BJ (cell line): ENCODE measurements around the gene TLR6. TPM values are rescaled to one million over a fixed set of nuclear protein-coding genes. Genes with fewer than 3 reads are reported as not detected.
"Not testable (repeated sequence)": the region's sequence is repeated elsewhere in the genome, so short reads cannot be mapped to it uniquely, and the experiment has no call there.

Experiments used
- CTCF ChIA-PET: fragments of 350-600 bp; formaldehyde crosslinking; extraction: SDS; loops from one replicate; lab custom pipeline; 2021; ENCODE audit warnings: antibody characterized with exemption, inconsistent platforms; lab: Yijun Ruan, JAX
- POLR2A ChIA-PET: fragments of 300-600 bp; sonication (Branson Sonifier 250); formaldehyde crosslinking; extraction: SDS; loops from one replicate; lab custom pipeline; 2021; ENCODE audit warnings: antibody characterized with exemption; lab: Charles Lee
- DNase-seq: peaks from one replicate; pipeline ENCODE4 v3.0.0-alpha.2; 2011; ENCODE audit warnings: low read depth
- H3K27me3 ChIP-seq: 2 replicates; pipeline ENCODE4 v1.6.0; 2011; ENCODE audit warnings: low read length; ENCODE audit not compliant: control insufficient read depth, insufficient read depth
- H3K36me3 ChIP-seq: 2 replicates; pipeline ENCODE4 v1.5.1; 2011; ENCODE audit warnings: low read length; ENCODE audit not compliant: control insufficient read depth, insufficient read depth
- H3K4me3 ChIP-seq: 2 replicates; pipeline ENCODE4 v1.5.1; 2011; ENCODE audit warnings: low read depth, mild to moderate bottlenecking, control low read depth, low read length
- polyA plus RNA-seq: library from polyadenylated mRNA; depleted of rRNA; stranded (reverse); fragments of >200 nt; gene quantifications from 2 replicates; pipeline ENCODE4 v1.2.3, GENCODE V29; 2011
- TF ChIP-seq, protein P1 (sequence below): IDR thresholded peaks from 2 replicates; pipeline ENCODE4 v1.5.1; 2011; ENCODE audit warnings: low read depth, mild to moderate bottlenecking, control low read depth, inconsistent platforms, low read length, moderate library complexity; ENCODE audit not compliant: insufficient read depth

TLR6 gene
- polyA plus RNA-seq, 1 experiment = 0.27 TPM

DNA sequence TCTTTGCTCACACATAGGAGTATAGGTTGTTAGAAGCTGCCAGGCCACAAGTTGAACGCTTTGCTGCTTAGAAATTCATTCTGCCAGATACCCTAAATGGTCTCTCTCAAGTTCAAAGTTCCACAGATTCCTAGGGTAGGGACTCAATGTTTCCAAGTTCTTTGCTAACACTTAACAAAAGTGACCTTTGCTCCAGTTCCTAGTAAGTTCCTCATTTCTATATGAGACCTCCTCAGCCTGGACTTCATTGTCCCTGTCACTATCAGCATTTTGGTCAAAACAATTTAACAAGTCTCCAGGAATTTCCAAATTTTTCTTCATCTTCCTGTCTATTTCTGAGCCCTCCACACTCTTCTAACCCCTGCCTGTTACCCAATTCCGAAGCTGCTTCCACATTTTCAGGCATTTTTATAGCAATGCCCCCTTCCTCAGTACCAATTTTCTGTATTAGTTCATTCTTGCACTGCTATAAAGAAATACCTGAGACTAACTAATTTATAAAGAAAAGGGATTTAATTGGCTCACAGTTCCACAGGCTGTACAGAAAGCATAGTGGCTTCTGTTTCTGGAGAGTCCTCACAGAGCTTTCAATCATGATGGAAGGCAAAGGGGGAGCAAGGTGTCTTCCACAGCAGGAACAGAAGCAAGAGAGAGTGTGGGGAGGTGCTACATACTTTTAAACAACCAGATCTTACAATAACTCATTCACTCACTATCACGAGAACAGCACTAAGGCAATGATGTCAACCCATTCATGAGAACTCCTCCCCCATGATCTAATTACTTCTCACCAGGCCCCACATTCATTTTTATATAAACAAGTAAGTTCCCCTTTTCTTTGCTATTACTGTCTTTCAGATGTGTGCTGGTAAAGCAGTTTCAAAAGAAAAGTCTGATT, 40.5 kb downstream of the TLR6 start:
- TF ChIP-seq, protein P1, sequence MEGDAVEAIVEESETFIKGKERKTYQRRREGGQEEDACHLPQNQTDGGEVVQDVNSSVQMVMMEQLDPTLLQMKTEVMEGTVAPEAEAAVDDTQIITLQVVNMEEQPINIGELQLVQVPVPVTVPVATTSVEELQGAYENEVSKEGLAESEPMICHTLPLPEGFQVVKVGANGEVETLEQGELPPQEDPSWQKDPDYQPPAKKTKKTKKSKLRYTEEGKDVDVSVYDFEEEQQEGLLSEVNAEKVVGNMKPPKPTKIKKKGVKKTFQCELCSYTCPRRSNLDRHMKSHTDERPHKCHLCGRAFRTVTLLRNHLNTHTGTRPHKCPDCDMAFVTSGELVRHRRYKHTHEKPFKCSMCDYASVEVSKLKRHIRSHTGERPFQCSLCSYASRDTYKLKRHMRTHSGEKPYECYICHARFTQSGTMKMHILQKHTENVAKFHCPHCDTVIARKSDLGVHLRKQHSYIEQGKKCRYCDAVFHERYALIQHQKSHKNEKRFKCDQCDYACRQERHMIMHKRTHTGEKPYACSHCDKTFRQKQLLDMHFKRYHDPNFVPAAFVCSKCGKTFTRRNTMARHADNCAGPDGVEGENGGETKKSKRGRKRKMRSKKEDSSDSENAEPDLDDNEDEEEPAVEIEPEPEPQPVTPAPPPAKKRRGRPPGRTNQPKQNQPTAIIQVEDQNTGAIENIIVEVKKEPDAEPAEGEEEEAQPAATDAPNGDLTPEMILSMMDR = no peak
- ChIA-PET POLR2A (no interaction called here), CTCF (interaction anchor here (0.8 to 1.2 kb wide), 2 partner anchors 10 to 12 kb away, joined by 3 to 6 read pairs; partner anchors contain the start of gene TLR1)
- DNase-seq = no peak
- H3K27me3 ChIP-seq = peaks cover 11% of the 10 kb centered on the region
- no peaks in the 10 kb centered on the region for H3K36me3 ChIP-seq
- no peak overlapping the region for H3K4me3 ChIP-seq

GRCh38 chr4:38814386-38814785, 42.2 kb downstream of the TLR6 start:
- TF ChIP-seq, protein P1 = no peak
- CTCF ChIA-PET = no interaction called here
- POLR2A ChIA-PET = no interaction called here

DNA sequence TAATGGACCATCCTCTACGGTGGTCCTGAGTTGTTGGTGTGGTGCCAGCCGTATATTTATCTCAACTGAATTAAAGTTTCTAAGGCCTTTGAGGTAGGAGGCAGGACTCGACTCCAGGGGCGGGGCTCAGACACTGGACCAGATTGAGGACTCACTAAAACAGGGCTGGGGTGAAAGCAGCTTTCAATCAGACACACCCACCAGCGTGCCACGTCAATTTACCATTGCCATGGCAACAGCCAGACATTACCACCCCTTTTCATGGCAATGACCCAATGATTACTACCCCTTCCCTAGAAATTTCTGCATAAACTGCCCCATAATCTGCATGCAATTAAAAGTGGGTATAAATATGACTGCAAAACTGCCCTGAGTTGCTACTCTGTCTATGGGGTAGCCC, 45.3 kb downstream of the TLR6 start:
- POLR2A ChIA-PET = no interaction called here
- CTCF ChIA-PET = no interaction called here

More at GRCh38 chr4:38814386-38814785, 42.2 kb downstream of the TLR6 start:
- no peak overlapping the region for H3K4me3 ChIP-seq
- no peak for DNase-seq
- H3K27me3 ChIP-seq = peaks cover 9% of the 10 kb centered on the region
- no peaks in the 10 kb centered on the region for H3K36me3 ChIP-seq

GRCh38 chr4:38807462-38807861, 49.2 kb downstream of the TLR6 start:
- POLR2A ChIA-PET, H3K27me3 ChIP-seq, DNase-seq, H3K36me3 ChIP-seq, H3K4me3 ChIP-seq, CTCF ChIA-PET: not testable (repeated sequence)

More for the DNA sequence above, 45.3 kb downstream of the TLR6 start:
- no peak overlapping the region for H3K4me3 ChIP-seq
- TF ChIP-seq, protein P1 = no peak
- no peak for DNase-seq
- H3K36me3 ChIP-seq = no peaks in the 10 kb centered on the region
- peaks cover 9% of the 10 kb centered on the region for H3K27me3 ChIP-seq

DNA sequence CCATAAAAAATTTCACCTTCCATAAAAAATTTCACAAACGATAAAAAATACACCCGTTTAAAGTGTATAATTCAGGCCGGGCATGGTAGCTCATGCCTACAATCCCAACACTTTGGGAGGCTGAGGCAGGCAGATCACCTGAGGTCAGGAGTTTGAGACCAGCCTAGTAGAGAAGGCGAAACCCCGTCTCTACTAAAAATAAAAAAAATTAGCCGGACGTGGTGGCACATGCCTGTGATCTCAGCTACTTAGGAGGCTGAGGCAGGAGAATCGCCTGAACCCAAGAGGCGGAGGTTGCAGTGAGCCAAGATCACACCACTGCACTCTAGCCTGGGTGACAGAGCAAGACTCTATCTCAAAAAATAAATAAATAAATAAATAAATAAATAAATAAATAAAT, 50.4 kb downstream of the TLR6 start:
- H3K27me3 ChIP-seq, DNase-seq, POLR2A ChIA-PET, H3K4me3 ChIP-seq, H3K36me3 ChIP-seq: not testable (repeated sequence)
- CTCF ChIA-PET = interaction anchor here (1.7 to 4.6 kb wide), 3 partner anchors 10 to 47 kb away, joined by 6 to 33 read pairs (median 20); no protein-coding TSS in a partner anchor

- Histone ChIP-seq H3K36me3 (no peaks in the 10 kb centered on the region), H3K4me3 (no peak overlapping the region), H3K27me3 (no peaks in the 10 kb centered on the region)
- DNase-seq = no peak
- ChIA-PET POLR2A (no interaction called here), CTCF (interaction anchor here (0.6 to 4.6 kb wide), 10 partner anchors 8 to 329 kb away, joined by 3 to 33 read pairs (median 6); partner anchors contain the start of gene TLR10)
- TF ChIP-seq, protein P1 = no peak
These were observed 51.0 kb downstream of the TLR6 start for GRCh38 chr4:38805530-38806145.
